GM19467 (cell line): ENCODE data around the gene ITGAE.

Experiments used
- ATAC-seq: cut with Tn5 transposase; IDR thresholded peaks from one replicate; pipeline ENCODE4 v1.9.1; 2021; ENCODE audit warnings: mild to moderate bottlenecking, moderate library complexity; ENCODE audit not compliant: unreplicated experiment

Gene ITGAE

DNA sequence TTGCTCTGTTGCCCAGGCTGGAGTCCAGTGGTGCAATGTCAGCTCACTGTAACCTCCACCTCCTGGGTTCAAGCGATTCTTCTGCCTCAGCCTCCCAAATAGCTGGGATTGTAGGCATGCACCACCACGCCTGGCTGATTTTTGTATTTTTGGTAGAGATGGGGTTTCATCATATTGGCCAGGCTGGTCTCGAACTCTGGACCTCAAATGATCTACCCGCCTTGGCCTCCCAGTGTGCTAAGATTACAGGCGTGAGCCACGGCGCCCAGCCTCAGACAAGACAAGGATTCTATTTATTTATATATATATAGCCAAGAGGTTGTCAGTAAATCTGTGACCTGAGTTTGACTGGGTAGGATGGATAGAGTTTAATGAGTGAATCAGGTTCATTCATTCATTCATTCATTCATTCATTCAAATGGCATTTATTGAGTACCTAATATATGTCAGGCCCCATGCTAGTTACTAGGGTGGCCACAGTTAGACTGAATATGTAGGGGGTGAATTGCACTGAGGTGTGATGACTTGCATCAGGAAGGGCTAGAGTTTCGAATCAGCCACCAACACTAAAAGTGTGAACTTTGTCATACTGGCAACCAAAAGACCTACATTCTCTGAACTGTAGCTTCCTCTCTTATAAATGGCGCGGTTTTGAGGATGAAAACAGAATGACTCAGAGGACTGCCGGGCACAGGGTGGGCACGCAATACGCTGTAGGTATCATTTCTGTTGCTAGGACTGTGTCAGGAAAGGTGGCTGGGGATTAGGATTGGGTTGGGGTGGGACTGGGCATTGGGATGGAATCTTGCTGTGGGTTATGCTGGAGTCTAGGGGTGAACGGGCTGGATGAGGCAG is 37.8 kb downstream of the ITGAE start:
- peak; percentile 81 for ATAC-seq

GRCh38 chr17:3761918-3762380 is 39.0 kb downstream of the ITGAE start:
- ATAC-seq = no peak

- no peak for ATAC-seq
Measured at GRCh38 chr17:3761036-3761917, 39.7 kb downstream of the ITGAE start.

- ATAC-seq = no peak
Measured at GRCh38 chr17:3759597-3760216, 41.3 kb downstream of the ITGAE start.

DNA sequence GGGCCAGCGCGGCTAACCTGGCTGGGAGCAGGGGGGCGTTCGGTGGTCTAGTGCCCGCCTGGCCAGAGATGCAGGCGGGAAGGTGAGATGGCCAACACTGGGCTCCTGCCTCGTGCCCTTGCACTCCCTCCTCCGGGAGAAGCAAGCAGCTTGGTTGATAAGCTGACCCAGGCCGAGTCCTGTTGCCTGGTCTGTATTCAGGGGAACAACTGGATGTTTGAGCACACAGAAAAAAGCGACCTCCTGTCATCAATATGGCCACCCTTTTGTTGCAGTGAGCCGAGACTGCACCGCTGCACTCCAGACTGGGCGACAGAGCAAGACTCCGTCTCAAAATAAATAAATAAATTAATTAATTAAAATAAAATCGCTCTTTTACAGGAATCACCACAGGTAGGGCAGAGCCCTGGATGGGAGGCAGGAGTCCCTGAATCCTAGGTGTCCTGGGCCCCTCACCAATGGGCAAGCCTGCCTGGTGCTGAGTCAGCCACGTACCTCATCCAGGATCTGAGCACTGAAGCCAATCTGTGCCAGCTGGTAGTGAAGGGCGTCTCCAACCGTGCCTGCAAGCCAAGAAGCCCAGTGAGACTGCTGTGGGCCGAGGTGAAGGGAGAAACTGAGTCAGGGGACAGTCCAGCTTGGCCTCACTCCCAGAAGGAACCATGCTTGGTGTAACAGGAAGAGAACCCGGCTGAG is 45.5 kb downstream of the ITGAE start:
- no peak for ATAC-seq

GRCh38 chr17:3754458-3755334 is 46.3 kb downstream of the ITGAE start:
- no peak for ATAC-seq

DNA sequence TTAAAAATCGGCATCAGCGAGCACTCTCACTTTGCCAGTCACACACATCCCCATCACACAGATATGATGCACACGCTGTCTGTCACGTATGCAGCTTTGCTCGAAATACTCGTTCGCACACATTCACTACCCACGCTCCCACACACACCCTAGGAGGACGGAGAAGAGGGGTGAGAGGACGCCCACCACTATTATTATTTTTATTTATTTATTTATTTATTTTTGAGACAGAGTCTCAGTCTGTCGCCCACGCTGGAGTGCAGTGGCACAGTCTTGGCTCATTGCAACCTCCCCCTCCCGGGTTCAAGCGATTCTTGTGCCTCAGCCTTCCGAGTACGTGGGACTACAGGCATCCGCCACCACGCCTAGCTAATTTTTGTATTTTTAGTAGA is 46.9 kb downstream of the ITGAE start:
- no peak for ATAC-seq

DNA sequence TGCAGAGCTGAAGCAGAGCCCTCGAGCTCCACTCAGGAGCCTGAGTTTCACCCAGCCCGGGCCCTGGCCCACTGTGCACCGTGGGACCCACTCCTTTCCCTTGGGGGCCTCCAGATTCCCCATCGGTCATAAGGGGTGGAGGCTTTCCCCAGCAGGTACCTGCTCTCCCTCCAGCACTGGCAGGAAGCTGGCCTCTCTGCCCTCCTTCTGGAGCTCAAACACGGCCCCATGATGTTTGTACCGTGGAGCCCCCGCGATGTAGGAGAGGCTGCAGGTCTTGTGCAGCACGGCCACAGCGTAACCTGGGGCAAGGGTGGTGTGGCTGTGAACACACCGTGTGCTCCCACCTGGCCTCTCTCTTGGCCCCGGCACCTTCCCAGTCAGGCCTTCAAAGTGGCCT is 47.4 kb downstream of the ITGAE start:
- no peak for ATAC-seq

DNA sequence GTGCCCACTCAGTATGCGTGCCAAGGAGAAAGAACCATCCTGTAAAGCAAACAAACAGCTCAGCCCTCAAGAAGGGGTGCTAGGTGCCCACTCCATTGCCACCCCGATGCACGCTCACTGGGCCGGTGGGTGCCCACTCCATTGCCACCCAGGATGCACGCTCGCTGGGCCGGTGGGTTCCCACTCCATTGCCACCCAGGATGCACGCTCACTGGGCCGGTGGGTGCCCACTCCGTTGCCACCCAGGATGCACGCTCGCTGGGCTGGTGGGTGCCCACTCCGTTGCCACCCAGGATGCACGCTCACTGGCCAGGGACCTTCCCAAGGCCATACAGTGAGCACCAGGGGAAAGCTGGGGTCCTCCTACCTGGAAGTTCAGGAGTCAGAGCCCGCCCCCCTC is 49.2 kb downstream of the ITGAE start:
- no peak for ATAC-seq

- no peak for ATAC-seq
Measured at GRCh38 chr17:3750926-3751325, 50.1 kb downstream of the ITGAE start.

GRCh38 chr17:3750296-3750695 is 50.7 kb downstream of the ITGAE start:
- ATAC-seq = no peak

DNA sequence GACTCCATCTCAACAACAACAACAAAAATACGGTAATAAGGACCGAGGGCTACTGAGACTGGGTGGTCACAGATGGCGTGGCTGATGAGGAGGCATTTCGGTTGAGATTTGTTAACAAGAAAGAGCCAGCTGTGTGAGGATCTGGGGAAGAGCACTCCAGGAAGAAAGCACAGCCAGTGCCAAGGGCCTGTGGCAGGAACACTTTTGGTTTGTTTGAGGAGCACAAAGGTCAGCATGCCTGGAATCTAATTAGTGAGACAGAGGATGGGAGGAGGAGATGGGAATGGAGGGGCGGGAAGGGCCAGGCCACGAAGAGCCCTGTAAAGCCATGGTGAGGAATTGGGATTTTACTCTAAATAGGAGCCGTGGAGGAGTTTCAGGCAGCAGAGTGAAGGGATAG is 52.4 kb downstream of the ITGAE start:
- ATAC-seq = no peak

DNA sequence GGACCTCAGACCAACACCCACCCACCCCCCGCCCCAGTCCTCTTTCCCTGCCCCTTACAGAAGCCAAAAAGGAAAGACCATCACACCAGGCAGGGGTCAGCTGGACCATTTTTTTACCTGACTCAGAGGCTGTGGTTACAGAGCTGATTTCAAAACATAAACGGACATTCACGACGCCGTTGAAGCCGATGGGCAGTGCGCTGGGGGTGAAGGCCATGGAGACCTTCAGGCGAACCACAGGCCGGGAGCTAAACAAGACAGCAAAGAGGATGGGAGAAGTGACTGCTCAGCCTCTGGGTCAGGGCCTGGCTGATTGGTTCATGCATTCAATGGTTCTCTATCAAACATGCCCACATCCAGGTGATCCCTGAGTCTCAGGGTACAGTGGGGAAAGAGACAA is 53.2 kb downstream of the ITGAE start:
- no peak for ATAC-seq

DNA sequence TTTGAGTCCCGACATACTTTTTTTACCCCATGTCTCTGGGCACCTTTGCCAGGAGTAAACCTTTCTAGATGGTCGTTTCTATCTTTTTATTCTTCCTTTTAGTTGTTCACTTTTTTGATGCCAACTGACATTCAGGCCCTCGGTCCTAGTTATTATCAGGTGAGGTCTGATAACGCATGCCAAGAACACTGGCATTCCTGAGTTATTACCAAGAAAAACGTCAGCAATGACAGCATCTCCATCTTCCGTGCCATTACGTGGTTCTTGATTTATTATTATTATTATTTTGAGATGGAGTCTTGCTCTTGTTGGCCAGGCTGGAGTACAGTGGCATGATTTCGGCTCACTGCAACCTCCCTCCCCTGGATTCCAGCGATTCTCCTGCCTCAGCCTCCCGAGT is 55.9 kb downstream of the ITGAE start:
- ATAC-seq = no peak

GRCh38 chr17:3744014-3744413 is 57.0 kb downstream of the ITGAE start:
- ATAC-seq = no peak

- ATAC-seq = no peak
Measured at GRCh38 chr17:3740611-3741073, 60.3 kb downstream of the ITGAE start.

DNA sequence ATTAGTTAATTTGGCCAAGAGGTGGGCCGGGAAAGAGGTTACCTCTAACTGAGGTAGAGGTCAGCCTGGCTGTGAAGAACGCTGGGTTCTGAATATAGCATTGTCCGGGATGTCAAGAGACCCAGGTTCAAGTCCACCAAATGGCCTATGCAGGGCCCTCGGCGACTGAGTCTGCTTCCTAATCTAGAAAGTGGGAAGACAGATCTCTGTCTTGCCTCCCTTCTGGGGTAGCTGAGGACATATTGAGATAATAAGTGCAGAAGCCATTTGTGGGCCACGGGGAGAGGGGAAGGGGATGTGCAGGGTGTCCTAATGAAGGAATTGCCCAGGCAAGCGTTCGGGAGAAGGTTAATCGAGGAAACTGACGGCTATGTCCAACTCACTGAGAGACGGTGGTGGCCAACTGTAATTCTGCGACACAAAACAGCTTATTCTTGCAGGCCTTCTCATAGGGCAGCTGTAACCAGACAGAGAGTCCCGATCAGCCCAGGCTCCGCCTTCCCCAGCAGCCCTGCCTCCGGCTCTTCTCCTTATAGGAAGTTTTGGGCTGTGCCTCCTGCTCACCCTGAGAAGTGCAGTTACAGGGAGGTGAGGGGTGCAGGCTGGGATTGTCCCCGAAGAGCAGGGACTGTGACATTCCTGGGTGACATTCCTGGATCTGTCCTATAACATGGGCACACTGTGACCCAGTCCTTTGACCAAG is 61.4 kb downstream of the ITGAE start:
- no peak for ATAC-seq

DNA sequence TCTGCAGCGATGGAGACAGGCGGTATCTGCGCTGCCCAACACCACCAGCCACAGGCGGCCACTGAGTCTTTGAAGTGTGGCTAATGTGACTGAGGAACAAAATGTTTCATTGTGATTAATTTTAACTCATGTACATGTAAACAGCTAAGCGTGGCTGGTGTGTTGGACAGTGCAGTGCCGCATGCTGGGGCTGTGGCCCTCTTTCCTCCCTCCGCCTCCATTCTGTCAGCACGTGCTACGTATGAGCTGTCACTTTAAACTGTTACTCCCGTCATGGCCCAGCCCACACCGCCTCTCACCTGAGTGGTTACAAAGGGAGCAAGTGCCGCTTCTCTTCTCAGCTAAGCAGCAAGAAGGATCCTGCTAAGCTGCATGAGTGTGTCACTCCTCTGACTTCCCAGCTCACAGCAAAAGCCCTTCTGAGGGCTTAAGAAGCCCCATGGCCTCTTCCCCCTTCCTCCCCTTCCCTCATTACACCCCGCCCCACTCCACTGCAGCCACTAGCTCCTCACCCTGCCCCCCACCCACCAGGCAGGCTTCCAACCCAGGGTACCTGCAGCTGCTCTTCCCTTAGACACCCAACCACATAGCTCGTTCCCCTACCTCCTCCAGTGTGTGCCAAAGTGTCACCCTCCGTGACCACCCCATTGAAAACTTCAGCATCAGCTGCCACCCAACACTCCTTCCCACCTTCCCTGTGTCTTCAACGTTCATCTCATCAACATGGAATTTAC is 62.3 kb downstream of the ITGAE start:
- no peak for ATAC-seq
